Measurements from ENCODE around the gene GLTPD2. TPM values are rescaled to one million over a fixed set of nuclear protein-coding genes. Genes with fewer than 3 reads are reported as not detected.
A peak's percentile ranks its signal among the peaks of the same experiment; 100 is the strongest.

Gene GLTPD2
- total and polyA plus RNA-seq, 2 donors (not counting 1 experiment from before 2014, with no cell fraction given): not detected

DNA sequence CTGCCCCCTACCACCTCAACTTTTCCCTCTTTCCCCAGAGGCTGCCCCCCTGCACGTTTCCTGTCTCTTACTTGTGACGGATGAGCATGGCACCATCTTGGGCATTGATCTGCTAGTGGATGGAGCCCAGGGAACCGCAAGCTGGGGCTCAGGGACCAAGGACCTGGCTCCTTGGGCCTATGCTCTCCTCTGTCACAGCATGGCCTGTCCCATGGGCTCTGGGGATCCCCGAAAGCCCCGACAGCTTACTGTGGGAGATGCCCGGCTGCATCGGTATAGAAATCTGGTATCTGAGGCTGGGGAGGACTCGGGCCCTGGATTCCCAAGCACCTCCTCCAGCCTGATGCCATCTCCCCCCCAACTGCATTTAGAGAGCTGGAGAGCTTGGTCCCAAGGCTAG is 47.2 kb upstream of the GLTPD2 start:
- H3K4me3 Mint-ChIP-seq: peak overlapping the region; percentile 37
- H3K9me3 ChIP-seq (ENCODE audit: control extremely low read depth in 1 of 3, control insufficient read depth in 2 of 3, insufficient read depth in 1 of 3, low read length in 2 of 3): no peaks in the 10 kb centered on the region
- H3K27ac ChIP-seq (ENCODE audit: low read length in 2 of 2): no peak overlapping the region
- DNase-seq (no peak), ATAC-seq (ENCODE audit: low read depth) (no peak)
- no peak overlapping the region for H3K4me2 ChIP-seq (replicated peaks; ENCODE audit: low read depth, low read length, poor library complexity, severe bottlenecking)
- CTCF ChIA-PET: interaction anchor here (0.5 kb wide), 1 partner anchor 311 kb away, joined by 6 read pairs; no protein-coding TSS in a partner anchor
- H3K79me2 ChIP-seq (ENCODE audit: control insufficient read depth, insufficient read depth, low read length): peaks cover 2% of the 10 kb centered on the region
- WGBS (ENCODE audit: insufficient coverage): 92% methylated on average over 4 of the region's 8 CpGs
- H3K27me3 Mint-ChIP-seq: peaks cover 11% of the 10 kb centered on the region
- intact Hi-C loops (cut with micrococcal nuclease): no loop called here
- no peaks in the 10 kb centered on the region for H4K20me1 ChIP-seq (ENCODE audit: control insufficient read depth, insufficient read depth, low read length, poor library complexity, severe bottlenecking)
- no peak overlapping the region for H3K9ac ChIP-seq (ENCODE audit: low read length)
- H3K36me3 ChIP-seq (replicated peaks in 1 of 2; ENCODE audit: control extremely low read depth in 1 of 2, control insufficient read depth in 1 of 2, extremely low read depth in 1 of 2, insufficient read depth in 2 of 2, low read length in 1 of 2): no peaks in the 10 kb centered on the region
- H3K4me1 ChIP-seq (ENCODE audit: control insufficient read depth in 2 of 2, insufficient read depth in 2 of 2, low read length in 2 of 2): peaks cover 26 to 30% of the 10 kb centered on the region in 2 donors
- peaks cover 0 to 48% (median 18%) of the 10 kb centered on the region in 4 experiments for H3K27me3 ChIP-seq (replicated peaks in 1 of 4; ENCODE audit: control extremely low read depth in 1 of 4, control insufficient read depth in 3 of 4, insufficient read depth in 4 of 4, low read length in 3 of 4)
- no peak overlapping the region for H3K27ac Mint-ChIP-seq
- TF ChIP-seq EZH2 (IDR thresholded peaks at IDR 0.05; ENCODE audit: borderline replicate concordance, insufficient read depth, low read depth, low read length, poor library complexity, severe bottlenecking): no peak
- TF ChIP-seq, protein P1, sequence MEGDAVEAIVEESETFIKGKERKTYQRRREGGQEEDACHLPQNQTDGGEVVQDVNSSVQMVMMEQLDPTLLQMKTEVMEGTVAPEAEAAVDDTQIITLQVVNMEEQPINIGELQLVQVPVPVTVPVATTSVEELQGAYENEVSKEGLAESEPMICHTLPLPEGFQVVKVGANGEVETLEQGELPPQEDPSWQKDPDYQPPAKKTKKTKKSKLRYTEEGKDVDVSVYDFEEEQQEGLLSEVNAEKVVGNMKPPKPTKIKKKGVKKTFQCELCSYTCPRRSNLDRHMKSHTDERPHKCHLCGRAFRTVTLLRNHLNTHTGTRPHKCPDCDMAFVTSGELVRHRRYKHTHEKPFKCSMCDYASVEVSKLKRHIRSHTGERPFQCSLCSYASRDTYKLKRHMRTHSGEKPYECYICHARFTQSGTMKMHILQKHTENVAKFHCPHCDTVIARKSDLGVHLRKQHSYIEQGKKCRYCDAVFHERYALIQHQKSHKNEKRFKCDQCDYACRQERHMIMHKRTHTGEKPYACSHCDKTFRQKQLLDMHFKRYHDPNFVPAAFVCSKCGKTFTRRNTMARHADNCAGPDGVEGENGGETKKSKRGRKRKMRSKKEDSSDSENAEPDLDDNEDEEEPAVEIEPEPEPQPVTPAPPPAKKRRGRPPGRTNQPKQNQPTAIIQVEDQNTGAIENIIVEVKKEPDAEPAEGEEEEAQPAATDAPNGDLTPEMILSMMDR (IDR thresholded peaks at IDR 0.05): no peak
- POLR2A ChIA-PET: no interaction called here
- no peak overlapping the region for H3K4me3 ChIP-seq (ENCODE audit: control extremely low read depth in 1 of 5, extremely low read depth in 1 of 5, insufficient read depth in 1 of 5, low read depth in 2 of 5, low read length in 4 of 5)
- no peaks in the 10 kb centered on the region for H3K9me3 Mint-ChIP-seq (ENCODE audit: insufficient read depth)
- no peak overlapping the region for H2AFZ ChIP-seq (ENCODE audit: insufficient read depth, low read depth, low read length, poor library complexity, severe bottlenecking)
- H3K4me1 Mint-ChIP-seq: peaks cover 20% of the 10 kb centered on the region

DNA sequence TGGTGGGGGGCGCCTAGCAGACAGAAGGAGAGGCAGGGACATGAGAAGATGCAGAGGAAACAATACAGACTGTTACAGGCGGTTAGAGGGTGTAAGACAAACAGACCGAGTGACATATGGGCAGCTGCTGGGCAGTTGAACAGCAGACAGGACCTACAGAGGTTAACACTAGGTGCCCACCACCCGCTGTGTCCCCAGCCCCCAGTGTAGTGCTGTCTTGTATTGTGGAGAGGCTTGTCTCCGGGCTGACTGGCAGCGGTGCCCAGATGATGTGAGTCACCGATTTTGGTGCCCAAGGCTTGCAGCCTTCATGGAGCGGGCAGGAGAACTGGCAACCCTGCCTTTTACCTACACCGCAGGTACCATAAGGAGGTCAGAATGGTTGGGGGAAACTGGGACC is 46.6 kb upstream of the GLTPD2 start:
- Histone ChIP-seq H3K36me3 (replicated peaks in 1 of 2; ENCODE audit: control extremely low read depth in 1 of 2, control insufficient read depth in 1 of 2, extremely low read depth in 1 of 2, insufficient read depth in 2 of 2, low read length in 1 of 2) (no peaks in the 10 kb centered on the region), H3K9me3 (ENCODE audit: control extremely low read depth in 1 of 3, control insufficient read depth in 2 of 3, insufficient read depth in 1 of 3, low read length in 2 of 3) (no peaks in the 10 kb centered on the region), H3K4me2 (replicated peaks; ENCODE audit: low read depth, low read length, poor library complexity, severe bottlenecking) (no peak overlapping the region), H3K4me1 (ENCODE audit: control insufficient read depth in 2 of 2, insufficient read depth in 2 of 2, low read length in 2 of 2) (peaks cover 26 to 30% of the 10 kb centered on the region in 2 donors), H3K9ac (ENCODE audit: low read length) (no peak overlapping the region), H3K4me3 (ENCODE audit: control extremely low read depth in 1 of 5, extremely low read depth in 1 of 5, insufficient read depth in 1 of 5, low read depth in 2 of 5, low read length in 4 of 5) (no peak overlapping the region), H3K27ac (ENCODE audit: low read length in 2 of 2) (no peak overlapping the region), H3K79me2 (ENCODE audit: control insufficient read depth, insufficient read depth, low read length) (peaks cover 2% of the 10 kb centered on the region), H2AFZ (ENCODE audit: insufficient read depth, low read depth, low read length, poor library complexity, severe bottlenecking) (no peak overlapping the region), H4K20me1 (ENCODE audit: control insufficient read depth, insufficient read depth, low read length, poor library complexity, severe bottlenecking) (no peaks in the 10 kb centered on the region), H3K27me3 (replicated peaks in 1 of 4; ENCODE audit: control extremely low read depth in 1 of 4, control insufficient read depth in 3 of 4, insufficient read depth in 4 of 4, low read length in 3 of 4) (peaks cover 0 to 48% (median 18%) of the 10 kb centered on the region in 4 experiments)
- Mint-ChIP-seq H3K4me3 (peak overlapping the region; percentile 12), H3K9me3 (ENCODE audit: insufficient read depth) (no peaks in the 10 kb centered on the region), H3K27me3 (peaks cover 13% of the 10 kb centered on the region), H3K27ac (no peak overlapping the region), H3K4me1 (peaks cover 21% of the 10 kb centered on the region)
- WGBS (ENCODE audit: insufficient coverage): 96% methylated on average over 9 of the region's 9 CpGs
- TF ChIP-seq, protein P1 (IDR thresholded peaks at IDR 0.05): no peak
- no peak for TF ChIP-seq EZH2 (IDR thresholded peaks at IDR 0.05; ENCODE audit: borderline replicate concordance, insufficient read depth, low read depth, low read length, poor library complexity, severe bottlenecking)
- ATAC-seq (ENCODE audit: low read depth) (no peak), DNase-seq (no peak)
- ChIA-PET POLR2A (no interaction called here), CTCF (no interaction called here)
- intact Hi-C loops (cut with micrococcal nuclease): no loop called here
